Measurements from ENCODE around the gene TSPO2.

Gene TSPO2

DNA sequence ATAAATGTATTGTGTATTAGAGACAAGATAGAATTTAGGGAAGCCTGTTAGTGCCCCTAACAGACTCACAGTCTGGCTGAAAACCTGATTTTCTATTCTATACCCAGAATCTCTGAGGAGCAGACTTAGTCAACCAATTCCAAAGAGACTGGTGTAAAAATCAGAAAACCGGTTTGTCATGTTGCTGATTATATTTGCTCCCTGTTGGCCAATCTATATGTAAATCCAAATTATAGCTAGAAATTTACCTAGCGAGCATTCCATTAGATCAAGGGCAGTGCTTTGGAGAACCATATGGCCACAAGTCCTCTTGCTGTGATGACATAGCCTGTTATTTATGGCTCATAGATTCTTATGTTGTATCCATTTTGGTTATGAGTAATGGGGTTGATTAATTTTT lies 35.3 kb downstream of the TSPO2 start:
- DNase-seq, result no peak

DNA sequence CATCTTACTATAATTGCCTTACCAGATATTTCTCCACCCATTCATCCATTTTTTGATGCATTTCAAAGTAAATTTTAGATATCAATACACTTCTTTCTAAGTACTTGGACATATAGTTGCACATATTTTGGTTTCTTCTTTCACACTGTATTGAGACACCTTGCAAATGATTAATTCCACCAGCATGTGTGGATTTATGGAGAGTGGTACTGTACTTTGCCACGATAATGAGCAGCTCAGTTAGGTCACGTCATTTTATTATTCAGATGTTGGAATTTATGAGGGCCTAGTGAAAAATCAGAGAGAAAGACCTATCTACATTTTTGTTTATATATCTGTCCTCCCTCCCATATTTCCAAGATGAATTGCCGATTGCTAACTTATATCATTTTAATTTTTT lies 35.8 kb downstream of the TSPO2 start:
- DNase-seq, result no peak

DNA sequence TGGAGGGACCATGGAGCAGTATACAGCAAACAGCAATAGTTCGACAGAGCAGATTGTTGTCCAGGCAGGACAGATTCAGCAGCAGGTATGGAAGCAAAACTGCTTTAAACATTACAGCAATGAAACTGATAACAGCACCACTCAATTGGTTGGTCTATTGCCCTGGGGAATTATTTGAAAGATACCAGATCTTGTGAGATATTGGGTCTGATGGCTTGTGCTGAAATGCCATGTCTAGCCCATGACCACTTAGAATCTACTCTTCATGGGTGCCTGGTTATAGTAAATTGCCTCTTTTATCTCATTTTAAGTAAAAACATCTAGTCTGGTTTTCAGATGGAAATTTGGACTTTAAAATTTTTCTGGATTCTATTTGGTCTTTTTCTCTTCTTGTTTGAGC lies 36.8 kb downstream of the TSPO2 start:
- DNase-seq, result no peak

DNA sequence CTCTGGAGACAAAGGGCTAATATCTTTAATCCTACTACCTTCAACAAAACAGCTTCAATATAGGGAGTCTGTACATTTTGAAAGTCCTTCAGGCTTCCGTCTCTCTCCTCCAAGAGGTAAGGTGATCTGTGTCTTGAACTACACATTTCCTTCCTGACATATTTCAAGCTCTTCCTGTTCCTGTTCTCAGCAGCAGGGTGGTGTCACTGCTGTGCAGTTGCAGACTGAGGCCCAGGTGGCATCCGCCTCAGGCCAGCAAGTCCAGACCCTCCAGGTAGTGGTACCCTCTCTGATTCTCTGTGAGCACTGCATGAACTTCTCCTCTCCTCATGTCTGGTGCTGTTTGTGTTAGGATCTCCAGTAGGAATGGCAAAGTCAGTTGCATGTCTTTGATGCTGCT lies 38.4 kb downstream of the TSPO2 start:
- peak in 5 of 6 experiments; percentile 3 to 47 (median 18) for DNase-seq

DNA sequence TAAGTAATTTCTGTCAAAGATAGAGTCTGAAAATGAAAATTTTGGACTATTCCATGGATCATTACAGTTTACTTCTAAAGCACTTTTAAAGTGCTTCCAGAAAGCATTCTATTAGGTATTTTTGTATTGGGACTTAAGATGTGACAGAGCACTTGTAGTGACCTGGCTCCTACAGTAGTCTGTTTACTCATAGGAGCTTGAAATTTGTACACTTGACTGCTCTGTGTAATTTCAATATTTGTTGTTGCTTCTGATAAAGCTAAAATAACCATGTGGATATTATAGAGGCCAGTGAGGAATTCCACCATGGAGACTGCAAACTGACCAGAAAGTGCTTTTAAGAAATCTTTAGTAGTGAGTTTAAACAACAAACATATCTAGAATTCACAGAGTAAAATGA lies 40.8 kb downstream of the TSPO2 start:
- no peak for DNase-seq

DNA sequence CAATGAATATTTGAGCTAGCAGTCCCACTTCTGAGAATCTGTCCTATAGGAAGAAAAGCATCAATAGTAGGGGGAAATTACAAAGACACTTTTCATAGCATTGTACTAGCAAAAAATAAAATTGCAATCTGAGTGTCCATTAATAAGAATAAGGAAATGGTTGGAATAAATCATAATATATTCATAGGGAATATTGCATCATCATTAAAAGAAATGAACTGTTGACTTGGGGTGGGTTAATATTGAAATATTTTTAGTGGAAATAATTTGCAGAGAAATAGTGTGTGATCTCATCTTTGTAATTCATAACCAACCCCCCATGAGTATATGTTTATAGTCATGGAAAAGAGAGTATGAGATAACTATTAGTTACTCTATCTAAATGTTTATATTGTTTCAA lies 42.9 kb downstream of the TSPO2 start:
- no peak for DNase-seq

DNA sequence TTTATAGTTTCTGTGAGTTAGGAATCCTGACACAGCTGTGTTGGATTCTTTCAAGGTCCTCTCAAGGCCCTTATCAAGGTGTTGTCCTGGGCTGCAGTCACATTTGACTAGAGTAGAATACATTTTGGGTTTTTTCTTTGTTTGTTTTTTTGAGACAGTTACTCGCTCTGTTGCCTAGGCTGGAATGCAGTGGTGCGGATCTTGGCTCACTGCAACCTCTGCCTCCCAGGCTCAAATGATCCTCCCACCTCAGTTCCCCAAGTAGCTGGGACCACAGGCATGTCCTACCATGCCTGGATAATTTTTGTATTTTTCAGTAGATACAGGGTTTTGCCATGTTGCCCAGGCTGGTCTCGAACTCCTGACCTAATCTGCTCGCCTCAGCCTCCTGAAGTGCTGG lies 46.2 kb downstream of the TSPO2 start:
- no peak for DNase-seq

DNA sequence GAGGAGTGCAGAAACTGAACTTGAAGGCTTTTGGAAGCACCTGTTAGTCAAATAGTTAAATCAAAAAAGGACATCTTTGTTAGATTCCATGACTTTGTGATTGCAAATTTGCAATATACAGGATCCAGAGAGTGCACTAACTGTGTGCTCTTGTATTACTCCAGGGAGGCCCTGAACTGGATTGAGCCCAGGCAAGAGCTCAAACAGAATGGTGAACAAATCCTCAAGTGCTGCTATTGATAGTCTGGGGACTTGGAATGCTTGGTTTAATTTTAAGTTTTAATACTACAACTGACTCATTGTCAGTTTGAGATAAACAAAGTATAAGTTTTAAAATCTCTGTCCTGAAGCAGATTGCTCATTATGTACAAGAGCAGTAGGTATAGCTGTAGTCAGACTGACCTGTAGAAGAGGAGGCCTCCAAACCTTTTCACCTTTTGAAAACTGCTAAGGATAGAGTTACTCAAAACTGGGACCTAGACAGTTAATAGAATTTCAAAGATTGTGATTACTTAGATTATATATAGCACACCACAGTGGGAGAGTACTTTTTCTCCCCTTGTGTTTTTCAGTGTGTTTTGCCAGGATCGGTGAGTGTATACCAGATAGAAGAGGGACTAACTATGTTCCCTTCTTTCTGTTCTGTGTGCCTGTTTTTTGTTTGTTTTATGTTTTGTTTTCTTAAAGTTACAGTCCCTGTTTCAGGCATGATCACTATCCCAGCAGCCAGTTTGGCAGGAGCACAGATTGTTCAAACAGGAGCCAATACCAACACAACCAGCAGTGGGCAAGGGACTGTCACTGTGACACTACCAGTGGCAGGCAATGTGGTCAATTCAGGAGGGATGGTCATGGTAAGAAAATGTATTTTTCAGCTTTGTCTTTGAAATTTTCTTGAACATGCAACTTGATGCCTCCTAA lies 48.8 kb downstream of the TSPO2 start:
- no peak for DNase-seq

DNA sequence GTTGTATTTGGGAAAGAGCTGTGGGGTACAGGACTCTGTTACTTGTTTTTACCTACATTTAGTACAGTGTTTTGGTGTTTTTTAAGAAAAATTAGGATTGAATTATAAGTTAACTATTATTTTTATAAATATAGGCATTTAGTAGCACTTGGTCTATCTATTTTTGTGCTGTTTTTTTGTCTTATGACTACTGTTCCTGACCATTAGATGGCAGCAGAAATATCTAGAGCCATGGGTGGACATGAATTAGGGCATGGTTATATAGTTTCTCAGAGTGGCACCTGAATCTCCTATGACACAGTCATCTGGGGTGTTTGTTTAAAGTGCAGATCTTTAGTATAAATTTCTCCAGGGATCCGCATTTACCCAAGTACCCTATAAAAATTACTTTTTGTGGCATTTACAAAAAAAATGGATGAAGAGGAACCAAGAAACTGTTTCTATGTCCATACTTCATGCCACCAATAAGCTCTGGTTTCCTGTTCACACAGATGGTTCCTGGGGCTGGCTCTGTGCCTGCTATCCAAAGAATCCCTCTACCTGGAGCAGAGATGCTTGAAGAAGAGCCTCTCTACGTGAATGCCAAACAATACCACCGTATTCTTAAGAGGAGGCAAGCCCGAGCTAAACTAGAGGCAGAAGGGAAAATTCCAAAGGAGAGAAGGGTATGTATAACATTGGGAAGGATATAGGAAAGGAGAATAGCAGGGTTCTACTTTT lies 50.3 kb downstream of the TSPO2 start:
- DNase-seq, result no peak

DNA sequence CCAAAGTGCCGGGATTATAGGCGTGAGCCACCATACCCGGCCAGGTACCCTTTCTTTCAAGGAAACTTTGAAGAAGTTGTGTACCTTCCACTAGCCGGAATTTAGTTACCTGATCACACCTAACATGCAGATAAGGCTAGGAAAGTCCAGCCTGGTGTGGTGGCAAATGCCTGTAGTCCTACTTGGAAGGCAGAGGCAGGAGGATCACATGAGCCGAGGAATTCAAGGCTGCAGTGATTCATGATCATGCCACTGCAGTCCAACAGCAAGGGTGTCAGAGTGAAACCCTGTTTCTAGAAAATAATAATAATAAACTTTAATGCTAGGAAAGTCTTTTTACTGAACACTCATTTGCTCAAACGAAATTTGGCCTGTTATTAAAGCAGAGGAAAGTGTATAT lies 51.5 kb downstream of the TSPO2 start:
- no peak for DNase-seq
